CD4-positive, alpha-beta T cell treated with Interleukin-17A for 4 hours (primary cell): ENCODE data around the gene ZFHX3.

Source experiments
- DNase-seq: peaks from one replicate; pipeline ENCODE4 v3.0.0-alpha.2; 2020; ENCODE audit warnings: mixed read lengths

Gene ZFHX3

DNA sequence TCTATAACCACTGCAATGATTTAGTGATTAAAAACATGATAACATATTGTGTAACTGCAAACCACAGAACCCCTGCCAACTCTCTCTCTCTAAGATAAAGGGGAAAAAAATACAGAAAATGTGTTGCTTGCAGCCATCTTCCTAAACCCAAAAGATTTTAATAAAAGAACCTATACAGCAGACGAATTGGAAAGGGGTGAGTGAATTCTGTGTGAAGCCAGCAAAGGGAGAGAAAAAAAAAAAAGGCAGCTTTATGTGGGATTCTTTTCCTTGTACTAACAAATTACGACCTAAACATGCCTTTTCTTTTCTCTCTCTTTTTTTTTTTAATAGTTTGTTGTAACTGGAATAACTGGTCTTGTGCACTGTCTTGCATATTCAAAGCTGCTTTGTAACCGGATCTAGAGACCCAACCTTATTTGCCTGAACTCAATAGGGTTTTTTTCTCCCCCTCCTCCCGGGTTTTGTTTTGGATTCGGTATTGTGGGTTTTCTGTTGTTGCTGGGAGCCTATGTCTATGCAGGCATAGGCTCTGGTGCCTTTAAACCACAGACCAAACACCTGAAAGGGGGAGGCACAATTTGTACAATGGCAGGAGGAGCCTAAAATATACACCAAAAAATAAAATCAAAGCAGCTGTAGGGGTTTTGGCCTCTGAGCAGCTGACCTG lies 7.0 kb upstream of the ZFHX3 start:
- no peak for DNase-seq

DNA sequence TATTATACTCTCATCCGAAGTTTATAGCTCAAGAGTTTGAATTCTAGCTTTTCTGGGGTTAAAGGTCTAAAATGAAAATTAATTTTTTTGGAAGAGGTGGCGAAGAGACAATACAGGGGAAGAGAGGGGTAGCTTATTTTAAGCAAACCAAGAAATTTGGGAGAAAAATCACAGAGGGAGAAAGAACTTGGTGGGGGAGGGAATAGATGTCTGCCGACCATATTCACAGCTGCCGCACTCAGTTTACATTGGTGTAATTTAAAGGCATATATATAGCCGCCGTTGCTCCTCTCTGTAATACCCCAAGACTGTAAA lies 6.5 kb upstream of the ZFHX3 start:
- DNase-seq, result no peak

DNA sequence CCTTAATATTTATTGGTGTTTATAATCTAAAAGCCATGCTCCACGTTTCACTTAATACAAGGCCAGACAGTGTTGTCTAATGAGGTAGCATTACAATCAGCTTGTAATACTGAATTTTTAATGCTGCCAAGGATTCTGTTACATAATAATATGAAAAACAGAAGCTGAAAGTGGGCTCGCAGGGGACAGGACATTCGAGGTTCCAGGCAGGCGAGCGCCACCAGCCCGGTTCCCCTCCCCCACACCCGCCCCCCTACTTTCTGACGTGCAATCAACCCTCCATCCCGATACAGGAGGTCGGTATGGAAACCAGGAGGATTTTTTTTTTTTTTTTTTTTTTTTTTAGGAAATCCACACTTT lies 6.2 kb upstream of the ZFHX3 start:
- no peak for DNase-seq

DNA sequence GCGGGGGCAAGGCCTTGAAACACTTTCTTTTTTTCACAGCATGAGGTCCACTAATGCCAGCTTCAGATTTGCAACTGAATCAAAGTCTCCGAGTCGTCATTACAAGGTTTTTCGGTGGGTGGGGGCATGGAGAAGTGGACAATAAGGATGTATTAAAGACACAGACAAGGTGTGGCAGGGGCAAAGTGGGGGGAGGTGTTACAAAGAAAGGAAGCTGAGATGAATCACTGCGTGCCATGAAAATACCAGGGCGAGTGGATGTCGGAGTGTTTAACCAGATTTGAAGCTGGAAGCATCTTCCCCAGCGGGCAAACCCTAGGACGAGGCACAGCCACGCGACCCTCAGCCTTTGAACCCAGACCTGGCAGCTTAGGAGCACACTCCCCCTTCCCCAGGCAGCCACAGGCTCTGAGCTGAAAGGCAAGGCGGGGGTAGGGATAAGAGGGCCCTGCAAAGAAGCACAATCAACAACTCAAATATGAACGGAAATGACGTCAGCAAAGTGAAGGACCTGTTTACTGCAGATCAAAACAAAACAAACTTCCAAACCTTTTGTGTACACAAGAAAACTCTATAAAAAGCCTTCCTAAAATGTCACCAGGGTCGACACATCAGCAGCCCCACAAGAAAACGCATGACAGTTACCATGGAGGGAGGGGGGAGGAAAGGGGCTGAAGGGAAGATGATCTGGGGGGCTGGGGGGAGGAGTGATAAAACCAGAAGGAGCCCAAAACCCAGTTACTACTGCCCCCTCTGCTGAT lies 5.6 kb upstream of the ZFHX3 start:
- no peak for DNase-seq

DNA sequence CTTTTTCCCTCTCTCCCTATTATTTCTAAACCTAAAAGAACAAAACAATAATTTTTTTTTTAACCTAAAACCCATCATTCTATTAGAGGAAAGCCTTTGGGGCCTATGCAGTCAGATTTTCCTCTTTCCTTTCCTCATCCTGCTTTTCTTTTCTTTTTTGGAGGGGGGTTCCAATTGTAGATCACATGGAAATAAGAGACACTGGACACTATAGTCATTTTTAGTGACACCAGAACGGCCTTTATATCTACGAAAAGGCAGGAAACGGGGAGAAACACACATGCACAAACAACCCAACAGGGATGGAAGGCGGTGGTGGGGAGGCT lies 5.1 kb upstream of the ZFHX3 start:
- DNase-seq, result no peak

DNA sequence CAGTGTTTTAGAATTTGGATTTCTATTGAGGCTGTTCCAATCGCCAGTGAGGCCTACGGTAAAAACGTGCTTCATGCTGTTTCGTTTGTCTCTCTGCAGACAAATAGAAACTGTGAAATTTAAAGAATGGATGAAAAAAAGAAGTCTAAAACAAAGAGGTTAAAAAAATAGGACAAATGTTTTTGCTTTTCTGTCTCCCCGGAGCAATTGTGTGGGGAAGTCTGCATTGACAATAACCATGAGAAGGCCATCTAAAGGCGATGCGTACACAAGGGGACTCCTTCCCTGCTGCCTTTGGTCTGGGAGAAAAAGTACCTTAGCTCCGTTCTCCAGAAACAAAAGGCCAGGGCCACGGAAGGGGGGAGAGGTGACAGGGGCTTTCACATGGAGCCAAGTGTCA lies 4.6 kb upstream of the ZFHX3 start:
- no peak for DNase-seq

DNA sequence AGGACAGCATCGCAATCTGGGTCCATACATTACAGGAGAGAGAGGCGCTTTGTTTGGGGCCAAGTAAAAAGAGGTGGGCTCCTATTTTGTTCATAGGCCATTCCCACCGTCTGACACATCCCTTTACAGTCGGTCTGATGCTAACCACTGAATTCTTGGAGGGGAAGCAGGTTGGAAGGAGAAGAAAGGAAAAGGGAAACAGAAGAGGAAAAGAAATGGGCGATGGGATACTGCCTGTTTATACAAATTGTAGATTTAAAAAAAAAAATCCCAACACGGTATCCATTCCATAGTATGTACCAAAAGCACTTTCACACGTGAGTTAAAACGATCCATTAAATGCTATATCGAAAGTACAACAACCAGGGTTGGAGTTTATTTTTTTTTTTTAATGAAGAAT lies 4.0 kb upstream of the ZFHX3 start:
- no peak for DNase-seq

DNA sequence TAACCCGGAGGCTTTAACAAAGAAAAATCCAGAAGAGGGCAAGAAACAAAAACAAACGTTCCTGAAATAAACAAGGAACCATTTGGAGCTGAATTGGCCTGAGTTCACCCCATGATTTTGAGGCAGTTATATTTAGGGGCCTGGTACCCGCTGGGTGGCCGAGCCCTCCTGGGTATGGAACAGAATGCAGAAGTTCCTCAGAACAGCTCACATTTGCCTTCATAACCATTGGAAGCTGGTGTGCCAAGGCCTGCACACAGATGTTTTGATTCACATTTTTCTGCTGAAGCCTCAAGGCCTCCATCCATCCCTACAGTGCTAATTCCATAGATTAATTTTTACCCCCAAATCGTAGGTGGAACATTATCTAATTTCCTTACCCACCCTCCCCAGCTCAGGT lies 3.3 kb upstream of the ZFHX3 start:
- DNase-seq, result no peak

DNA sequence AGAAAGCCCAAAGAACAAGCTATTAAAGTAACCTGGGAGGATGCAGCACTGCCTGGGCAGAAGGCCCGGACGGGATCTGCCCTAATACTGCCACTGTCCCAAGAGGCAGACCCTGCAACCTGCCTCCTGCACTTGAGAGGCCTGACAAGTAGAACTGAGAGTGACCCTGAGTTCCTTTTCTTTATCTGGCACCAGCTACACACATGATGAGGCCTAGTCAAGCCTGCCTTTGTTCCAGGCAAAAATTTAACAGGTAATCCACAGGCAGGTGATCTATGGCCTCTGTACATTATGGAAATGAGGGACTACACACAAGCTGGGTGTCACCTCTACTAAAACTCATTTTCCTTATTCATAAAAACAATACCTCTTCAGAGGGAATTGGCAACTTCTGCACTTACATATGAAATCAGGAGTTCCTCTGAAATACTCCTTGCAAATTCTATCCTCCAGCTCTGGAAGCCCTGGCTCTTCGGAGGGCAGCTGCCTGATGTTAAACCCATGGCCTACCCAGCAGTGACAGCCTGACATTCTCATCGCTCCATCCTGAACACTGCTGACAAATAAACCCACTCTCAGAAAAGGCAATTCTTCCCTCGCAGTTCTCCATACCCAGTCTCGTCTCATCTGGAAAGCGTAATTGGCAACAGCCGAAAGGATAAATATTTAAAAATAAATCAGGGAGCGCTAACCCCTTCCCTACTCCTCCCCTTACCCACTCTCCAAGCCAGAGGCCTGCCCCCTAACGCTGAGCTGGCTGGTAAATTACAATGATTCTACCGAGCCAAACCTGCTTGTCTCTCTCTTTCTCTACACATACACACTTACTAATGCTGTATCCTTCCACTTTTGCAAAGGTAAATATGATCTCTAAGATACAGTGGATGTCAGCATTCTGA lies 2.5 kb upstream of the ZFHX3 start:
- DNase-seq, result no peak

DNA sequence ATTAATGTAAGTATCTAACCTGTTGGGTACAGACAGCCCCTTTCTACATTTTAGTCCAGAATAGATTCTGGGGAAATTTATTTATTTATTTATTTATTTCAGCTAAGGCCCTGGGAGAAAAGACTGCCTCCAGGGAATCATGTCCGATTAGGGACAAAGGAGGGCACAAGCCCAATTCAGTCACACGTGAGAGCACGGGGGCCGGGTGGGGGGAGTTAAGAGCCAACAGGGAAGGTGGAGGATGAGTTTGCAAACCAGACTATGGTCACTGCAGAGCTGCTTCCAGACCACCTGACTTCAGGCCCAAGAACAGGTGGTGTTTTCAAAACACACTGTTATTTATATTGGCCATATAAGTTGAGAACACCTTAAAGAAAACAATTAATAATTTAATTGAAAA lies 1.6 kb upstream of the ZFHX3 start:
- DNase-seq, result no peak

DNA sequence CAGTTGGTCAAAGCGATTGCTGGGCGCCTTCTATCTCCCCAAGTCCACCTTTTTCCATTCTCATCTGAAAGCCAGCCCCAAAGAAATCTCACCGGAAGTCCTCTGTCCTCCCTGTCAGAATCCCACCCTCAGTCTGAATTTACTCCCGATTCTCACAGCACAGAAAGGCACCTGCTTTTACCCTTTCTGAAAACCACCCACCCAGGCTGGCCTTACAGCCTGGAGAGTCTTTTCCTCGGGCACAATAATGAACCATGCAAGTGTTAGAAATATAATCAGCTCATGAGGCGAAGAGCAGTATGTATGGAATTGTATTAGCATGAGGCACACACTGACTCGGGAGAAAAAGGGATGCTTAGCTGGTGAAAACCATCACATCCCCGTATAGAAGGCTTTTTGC lies 1.2 kb upstream of the ZFHX3 start:
- no peak for DNase-seq

DNA sequence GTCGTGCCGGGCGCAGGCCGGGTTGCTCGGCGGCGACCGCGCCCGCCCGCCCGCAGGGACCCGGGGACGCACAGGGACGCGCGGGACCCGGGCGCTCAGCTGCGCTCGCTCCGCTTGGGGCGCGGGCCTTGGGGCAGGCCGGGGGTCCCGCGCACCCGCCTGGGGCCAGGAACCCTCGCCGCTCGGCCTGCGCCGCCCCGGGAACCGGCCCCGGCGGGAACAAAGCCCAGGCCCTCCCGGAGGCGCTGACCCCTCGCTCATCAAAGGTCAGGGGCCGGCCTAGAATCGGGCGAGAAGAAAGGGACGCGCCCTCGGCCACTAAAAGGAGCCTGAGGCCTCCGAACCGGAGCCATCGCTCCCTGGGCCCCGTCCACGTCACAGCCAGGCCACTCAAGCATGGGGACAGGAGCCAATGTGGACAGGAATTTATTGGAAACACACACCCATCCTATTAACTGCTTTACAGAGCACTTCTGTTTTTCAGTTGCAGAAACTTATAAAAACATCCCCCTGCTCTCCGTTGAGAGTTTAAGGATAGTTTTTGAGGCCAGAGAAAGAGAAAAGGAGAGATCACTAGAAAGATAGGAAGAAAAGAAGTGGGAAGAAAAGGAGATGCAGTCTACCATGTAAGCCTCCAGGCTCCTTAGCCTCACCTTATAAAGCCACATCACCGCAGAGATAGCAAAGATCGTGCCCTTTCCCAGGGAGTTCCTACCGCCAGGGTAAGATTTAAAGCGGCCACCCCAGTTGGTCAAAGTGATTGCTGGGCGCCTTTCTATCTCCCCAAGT lies 558 bp upstream of the ZFHX3 start:
- DNase-seq, result no peak

DNA sequence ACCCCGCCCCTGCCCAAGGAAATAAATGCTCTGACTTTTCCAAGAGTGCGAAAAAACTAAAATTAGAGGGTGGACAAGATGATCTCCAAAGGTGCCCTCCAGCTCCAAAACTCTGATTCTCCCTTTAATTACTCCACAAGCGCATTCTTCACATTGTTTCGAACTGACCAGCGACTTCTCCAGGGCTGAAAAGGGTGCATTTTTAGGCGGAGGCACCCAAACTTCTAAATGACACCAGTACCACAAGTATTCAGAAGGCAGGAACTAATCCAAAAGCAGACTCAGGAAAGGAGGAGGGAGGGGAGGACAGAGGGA lies 750 bp downstream of the ZFHX3 start:
- DNase-seq, result no peak

DNA sequence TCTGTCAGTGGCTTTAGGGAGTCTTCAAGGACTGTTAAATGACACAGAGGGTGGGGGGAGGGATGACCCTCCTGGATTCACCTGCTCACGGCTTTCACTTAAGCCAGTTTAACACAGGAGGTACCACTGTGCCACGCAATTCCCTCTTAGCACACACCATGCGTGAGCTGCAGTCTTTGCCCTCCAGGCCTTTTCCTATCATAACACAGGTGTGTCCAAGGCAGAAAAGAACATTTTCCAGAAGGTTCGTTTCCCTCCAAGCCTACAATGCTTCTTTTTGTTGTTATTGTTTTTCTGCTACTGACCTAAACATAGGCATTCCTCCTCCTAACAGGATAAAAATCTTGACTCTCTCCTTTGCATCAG lies 1.1 kb downstream of the ZFHX3 start:
- no peak for DNase-seq

DNA sequence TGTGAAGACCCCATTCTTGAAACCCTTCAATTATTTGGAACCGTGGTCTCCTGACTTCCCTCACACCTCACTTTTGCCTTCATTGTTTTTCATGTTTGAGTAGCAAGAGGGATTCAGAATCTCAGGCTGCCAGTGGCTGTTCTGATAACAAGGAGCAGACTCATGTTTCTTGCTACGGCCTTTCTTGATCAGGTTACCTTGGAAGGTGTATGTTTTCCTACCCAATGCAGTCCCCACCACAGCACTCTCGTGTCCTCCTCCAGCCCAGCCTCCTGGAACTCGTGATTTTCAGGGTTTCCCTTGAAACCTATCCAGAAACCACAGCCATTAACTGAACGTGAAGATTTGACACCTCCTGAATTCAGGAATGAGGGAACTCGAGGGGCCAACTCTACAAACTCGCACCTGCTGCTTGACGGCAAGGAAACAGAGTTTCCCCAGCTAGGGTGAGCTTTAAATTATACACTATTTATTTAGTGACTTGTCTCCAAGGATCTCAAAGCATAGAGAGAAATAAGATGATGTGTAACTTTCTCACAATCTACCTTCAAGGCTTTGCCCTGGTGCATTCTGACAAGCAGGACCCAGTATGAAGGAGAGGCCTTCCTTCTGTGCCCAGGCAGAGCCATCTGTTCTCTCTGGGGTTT lies 1.6 kb downstream of the ZFHX3 start:
- no peak for DNase-seq

DNA sequence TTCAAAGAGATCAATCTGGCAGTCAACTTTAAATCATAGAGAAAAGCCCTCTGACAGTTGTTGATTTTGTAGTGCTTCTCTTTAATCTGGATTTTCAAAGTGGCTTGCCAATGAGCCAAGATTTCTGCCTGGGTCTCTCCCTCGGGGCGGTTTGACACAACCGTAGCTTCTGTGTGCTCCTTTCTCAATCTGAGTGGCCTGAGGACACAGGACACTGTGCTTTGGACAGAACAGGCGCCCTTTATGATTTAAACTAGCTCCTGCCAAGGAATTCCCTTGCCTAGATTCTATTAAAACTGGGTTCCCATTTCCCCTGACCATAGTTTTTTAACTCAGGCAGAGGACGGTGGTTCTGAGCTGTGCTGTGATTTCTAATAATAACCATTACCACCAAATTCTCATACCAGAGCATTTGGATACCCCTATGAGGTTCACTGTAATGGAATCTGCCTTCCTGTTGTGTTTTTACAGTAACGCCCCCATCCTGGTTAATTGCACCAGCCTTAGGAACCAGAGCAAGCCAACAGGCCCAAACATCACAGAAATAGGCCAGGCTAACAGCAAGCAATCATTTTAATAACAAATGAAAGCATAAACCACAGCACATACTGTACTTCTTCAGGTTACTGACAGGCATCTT lies 4.0 kb downstream of the ZFHX3 start:
- DNase-seq, result no peak

DNA sequence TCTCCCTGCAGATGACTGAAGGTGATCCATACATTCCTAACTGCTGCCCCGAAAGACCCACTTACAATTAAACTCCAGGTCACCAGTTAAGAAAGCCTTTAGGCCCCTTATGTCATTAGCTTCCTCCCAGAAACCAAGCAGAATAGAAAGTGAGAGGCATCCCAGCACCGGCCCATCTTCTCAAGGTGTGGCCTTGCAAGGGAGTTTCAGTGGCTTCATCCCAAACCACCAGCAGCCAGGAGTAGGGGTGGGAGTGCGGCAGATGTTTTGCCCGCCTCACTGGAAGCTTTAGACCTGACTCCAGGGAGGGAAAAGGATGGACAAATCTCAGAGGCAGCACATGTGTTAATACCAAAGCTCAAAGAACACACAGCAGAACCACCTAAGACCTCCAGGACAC lies 5.1 kb downstream of the ZFHX3 start:
- DNase-seq, result no peak

DNA sequence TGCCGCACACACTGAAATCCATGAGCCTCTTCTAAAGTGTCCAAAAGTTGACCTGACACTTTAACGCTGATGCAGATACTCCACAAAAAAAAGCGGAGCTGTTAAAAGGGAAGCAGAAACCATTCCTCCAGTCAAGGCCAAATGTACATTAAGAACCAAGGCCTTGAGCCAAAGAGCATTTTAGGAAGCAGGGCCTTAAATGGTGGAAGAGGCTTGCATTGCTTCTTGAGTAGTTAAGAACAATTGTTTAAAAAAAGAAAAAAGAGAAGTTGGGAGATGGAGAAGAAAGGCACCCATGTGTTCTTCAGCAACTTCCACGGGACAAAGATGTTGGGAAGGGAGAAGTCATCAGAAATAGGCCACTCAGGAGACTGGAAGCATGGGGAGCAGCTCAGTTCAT lies 6.3 kb downstream of the ZFHX3 start:
- DNase-seq, result no peak

DNA sequence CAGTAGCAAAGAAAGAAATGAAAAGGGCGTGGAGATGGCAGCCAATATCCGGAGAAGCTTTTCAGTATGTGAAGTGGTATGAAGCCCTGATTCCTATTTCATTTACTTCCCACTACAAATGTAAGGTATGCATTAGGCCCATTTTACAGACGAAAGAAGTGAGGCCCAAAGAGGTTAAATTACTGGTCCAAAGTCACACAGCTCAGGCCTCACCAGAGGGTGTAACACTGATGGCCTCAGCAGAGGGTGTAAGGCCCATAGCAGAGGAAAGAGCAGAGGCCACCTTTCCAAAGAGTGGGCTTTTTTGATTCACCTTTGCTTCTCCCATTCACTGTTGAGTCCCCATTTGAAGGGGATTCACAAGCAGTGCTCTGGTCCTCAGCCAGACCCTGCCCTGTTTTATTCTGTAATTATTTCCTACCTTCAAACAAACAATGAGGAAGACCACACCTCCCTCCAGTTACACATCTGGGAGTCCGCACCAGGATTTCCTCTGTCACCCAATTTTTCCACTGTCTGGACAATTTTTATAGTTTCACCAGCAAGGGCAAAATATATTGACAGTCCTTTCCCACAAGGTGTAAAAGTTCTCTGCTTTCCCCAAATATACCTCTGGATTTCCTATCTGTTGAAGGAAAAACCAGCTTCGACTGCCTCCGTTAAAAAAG lies 7.1 kb downstream of the ZFHX3 start:
- DNase-seq, result no peak

DNA sequence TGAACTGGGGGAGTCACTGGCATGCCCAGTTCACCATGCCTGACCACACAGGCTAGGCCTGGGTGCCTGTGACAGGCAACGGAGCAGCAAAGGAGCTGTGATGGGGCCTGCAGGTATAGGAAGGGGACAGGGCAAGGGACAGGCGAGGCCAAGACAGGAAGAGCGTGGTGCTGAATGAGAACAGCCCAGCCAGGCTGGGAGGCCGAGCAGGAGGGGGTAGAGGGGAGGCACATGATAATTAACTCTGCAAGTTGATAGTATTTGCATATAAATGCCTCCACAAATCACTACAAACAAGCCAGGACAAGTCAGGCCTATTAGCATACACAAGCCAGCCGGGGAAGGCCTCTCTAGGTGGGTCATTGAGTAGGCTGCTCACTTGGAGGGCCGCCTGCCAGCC lies 7.8 kb downstream of the ZFHX3 start:
- no peak for DNase-seq

DNA sequence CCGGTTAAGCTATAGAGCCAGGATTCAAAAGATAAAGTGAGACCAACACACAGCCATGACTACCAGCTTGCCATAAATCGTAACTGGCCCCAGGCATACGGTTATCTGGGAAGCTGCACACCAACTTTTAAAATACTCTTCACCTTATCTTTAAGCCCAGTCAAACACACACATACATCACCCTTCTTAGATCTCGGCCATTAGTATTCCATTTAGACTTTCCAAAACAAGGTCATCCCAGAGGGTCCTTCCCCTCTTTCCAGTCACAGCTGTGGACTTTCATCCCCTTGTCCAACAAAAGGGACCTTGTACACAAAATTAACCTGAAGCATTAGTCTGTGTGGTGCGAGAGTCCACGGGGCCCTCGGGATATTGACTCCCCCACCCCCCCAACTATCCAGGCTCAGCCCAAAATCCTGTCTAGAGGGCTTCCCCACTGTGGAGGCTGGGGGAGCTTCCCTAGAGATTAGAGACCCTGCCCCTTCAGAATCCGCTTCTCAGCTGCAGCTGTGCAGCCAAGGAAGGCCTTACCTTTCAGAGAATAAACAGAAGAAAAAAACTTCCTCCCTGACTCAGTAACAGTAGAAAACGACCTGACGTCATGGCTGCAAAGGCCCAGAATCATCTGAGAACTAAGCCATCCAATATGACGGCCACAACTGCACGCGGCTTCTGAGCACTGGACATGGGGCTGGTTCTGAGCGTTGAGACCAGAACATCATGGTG lies 9.9 kb downstream of the ZFHX3 start:
- DNase-seq, result no peak
